Amniotic epithelial cell (primary cell): ENCODE data around the gene ALX4.

Experiments
- DNase-seq: peaks from one replicate; pipeline ENCODE4 v3.0.0-alpha.2; 2010; ENCODE audit warnings: low read depth

The ALX4 gene

DNA sequence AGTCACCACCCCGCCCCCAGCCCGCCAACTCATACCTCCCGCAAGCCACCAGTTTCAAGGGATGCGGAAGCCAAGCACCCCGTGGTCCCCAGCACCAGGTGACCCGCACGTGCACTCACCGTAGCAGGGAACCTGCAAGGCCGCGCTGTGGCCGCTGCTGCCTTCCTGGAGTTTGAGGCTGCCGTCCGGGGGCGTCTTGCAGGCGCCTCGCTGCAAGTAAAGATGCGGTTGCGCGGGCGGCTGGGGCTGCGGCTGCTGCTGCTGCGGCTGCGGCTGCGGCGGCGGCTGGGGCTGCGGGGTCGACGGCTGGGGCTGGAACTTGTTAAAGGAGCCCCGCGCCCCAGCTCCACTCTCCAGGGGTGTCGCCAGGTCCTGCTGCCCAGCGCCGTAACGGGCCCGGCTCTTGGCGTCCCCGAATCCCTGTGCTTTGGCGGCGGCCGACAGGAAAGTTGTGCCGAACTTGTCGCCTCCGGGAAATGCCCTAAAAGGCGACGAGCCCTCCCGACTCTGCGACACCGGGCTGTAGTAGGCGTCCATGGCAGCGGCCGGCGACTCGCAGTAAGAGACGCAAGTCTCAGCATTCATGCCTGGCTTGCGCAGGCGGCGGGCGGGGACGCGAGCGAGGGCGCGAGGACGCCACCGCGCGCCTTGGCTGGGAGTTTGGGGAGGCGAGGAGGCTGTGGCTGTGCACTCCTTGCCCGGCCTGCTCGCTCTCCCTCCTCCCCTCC lies at the start of gene ALX4:
Gene ALX4, minus strand, starts transcription at position 662 of the 728 bp plus-strand sequence. Its CDS starts 77 bp downstream, at position 585.
- no peak for DNase-seq

- no peak for DNase-seq
These were observed 49.2 kb upstream of the ALX4 start for GRCh38 chr11:44359162-44359561.

- no peak for DNase-seq
These were observed 48.8 kb upstream of the ALX4 start for GRCh38 chr11:44358713-44359112.

DNA sequence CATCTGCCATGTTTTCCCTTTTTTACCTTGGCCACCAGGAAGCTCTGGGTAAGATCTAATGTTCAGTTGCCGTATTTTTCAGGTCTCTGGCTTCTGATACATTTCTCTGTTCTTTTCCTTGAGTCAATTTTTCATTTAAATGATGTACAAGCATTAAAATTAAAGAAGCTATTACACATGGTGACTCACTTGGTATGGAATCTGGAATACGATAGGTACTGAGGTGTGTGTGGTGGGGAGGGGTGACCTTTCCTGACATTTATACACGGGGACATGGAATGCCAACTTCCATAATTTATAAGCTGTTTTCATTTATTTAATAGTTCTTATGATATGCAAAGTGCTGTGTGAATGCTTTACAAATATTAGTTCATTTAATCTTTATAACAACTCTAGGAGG lies 47.8 kb upstream of the ALX4 start:
- DNase-seq: no peak

- no peak for DNase-seq
These were observed 46.4 kb upstream of the ALX4 start for GRCh38 chr11:44356351-44356750.

DNA sequence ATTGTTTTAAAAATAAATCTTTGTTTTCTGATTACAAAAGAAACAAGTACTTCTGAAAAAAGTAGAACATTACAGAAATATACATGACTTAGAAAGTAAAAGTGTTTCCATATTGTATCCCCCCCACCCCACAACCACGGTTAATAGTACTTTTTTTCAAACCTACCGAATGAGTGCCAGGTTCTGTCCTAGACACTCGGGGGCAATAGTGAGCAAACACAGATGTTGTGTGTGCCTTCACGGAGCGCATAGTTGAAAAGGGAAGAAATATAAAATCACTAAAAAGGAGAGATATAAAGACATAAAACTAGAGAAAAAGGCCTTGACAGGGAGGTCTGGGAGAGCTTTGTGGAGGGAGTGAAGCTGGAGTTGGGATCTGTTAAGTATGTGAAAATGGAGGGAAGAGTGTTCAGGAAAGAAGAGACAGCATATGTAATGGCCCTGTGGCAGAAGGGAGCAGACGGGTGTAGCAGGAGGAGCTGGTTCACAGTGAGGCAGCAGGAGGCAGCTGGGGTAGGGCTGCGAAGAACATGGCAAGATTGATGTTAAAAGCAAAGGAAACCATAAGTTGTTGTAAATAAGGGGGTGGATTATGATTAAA lies 42.1 kb upstream of the ALX4 start:
- no peak for DNase-seq

GRCh38 chr11:44351006-44351660 lies 41.2 kb upstream of the ALX4 start:
- no peak for DNase-seq

DNA sequence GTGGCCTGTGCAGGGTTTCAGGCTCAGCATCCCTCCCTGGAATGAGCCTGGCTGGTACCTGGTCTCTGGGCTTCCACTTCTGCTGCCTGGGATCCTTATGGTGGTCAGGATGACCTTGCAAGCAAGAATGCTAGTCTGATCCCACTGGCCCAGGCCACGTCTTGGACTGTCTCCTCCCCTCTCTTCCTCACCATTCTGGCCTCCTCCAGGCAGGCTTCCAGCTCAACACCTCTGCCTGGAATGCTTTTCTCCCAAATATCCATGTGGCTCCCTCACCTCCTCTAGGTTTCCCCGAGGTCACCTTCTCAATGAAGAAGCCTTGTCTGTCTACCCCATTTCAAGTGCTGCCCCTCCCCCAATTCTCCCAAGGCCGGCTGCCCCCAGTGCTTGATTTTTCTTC lies 39.4 kb upstream of the ALX4 start:
- no peak for DNase-seq

DNA sequence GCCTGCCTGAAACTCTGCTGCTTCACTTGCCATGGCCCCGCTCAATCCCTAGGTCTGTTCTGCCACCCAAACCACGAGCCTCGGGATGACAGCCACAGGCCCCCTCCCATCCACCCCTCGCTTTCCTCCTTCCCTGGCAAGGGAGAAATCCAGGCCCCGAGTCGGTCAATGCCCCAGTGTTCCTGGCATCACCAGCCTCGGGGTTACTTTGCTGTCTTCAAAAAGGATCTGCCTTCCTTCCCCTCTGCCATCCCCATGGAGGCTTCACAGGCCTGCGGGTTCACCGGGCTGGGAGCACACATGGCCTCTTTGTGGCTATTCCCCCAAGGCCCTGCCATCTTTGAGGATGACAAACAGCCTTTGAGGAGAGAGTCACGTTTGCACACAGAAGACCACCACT lies 38.8 kb upstream of the ALX4 start:
- no peak for DNase-seq

GRCh38 chr11:44348114-44348513 lies 38.2 kb upstream of the ALX4 start:
- no peak for DNase-seq

GRCh38 chr11:44347538-44347937 lies 37.6 kb upstream of the ALX4 start:
- DNase-seq: no peak

DNA sequence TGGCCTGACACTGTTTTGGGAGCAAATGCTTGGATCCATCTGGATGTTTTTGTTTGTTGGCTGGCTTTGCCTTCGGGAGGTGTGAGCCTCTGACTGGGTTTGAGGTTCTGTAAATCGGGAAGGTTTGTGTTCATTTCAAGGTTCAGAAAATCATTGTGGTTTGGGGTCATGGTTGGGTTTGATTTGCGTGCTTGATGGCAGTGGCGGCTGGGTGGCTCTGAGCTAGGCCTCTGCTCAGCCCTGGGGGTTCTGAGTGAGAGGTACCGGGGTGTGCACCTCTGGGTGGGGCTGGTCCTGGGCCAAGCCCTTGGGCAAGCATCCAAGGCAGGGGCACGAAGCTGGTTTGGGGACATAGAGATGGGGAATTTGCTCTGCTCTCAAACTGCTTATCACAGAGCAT lies 37.0 kb upstream of the ALX4 start:
- no peak for DNase-seq

DNA sequence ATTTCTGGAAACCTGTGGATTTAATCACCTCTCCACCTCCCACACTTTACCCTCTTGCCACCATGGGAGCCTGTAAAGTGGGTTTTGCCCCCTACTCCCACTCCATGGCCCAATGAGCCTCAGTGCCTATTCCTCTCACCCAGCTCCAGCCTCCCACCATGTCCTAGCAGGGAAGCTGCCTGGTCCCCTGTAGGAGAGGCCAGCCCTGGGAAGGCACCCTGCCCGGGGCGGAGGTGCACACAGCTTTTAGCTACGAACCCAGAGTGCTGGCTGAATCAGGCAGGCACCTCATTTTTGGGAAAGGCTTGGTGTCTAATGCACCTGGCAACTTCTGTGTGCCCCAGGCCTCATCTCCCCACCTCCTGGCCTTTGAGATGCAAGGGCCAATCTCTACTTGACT lies 35.8 kb upstream of the ALX4 start:
- DNase-seq: no peak

DNA sequence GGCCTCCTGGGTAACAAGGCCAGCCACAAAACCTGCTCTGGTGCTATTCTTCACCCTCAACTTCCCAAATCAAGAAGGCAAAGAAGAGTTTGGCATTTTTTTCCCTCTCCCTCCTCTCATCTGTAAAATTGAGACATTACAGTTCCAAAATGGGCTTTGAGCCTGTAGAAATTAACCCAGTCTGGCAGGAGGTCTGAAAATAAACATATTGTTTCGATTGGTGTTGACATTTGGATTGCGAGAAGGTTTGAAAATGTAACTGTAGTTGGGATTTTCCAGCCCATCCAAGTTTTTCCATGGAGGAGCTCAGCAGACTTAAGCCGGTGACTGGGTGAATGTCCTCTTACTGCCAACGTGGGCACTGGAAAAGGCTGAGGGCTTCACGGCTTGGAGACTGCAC lies 35.0 kb upstream of the ALX4 start:
- DNase-seq: no peak

GRCh38 chr11:44344423-44344820 lies 34.5 kb upstream of the ALX4 start:
- DNase-seq: no peak

GRCh38 chr11:44343778-44344422 lies 34.0 kb upstream of the ALX4 start:
- DNase-seq: no peak

DNA sequence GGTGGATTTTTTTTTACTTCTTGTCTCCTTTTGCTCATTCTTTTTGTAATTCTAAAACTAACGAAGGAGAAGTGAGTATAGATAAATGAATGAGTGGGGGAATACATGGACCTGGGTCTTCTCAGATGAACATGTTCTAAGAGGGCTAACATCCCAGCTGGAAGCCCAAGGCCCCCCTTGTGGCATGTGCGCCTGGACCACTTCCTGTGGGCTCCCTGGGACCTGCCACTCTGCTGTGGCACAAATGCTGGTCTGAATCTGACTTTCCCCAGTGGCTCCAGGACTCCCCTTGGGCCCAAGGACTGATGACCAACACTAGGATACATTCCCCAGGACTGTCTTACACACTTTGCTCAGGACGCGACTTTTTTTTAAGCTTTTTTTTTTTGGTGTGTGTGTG lies 32.7 kb upstream of the ALX4 start:
- no peak for DNase-seq

DNA sequence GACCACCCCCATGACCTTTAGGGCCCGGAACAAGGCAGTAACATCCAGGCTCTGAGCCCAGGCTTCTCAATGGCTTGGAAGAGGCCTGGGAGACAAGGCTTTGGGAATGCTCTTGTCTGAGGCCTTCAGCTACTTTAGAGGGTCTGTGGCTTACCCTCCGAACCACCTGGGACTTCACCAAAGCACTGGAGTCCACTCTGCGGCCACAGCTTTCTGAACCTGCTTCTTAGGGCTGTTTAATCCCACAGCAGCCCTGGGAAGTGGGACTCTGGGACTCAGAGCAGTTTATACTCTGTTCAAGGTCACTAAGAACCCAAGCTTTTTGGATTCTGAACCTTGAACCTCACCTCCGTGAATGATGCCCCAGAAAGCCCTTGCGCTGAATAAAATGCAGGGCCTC lies 30.7 kb upstream of the ALX4 start:
- no peak for DNase-seq

DNA sequence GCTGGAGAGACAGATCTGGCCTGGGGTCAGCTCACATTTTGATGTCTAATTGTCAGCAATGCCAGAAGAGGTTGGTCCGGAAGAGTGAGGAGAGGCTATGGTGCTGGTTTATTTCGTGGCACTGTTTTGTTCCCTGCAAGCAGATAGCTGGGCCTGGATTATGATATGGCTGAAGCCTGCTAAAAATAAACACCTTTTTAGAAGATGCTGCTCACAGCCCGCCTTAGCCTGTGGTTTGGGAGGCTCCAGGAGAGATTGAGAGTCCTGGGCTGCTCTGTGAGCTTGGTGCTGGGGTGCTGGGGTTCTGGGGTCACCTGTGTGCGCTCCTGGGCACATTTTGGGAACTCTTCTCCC lies 29.6 kb upstream of the ALX4 start:
- no peak for DNase-seq

GRCh38 chr11:44338698-44339529 lies 29.0 kb upstream of the ALX4 start:
- DNase-seq: no peak

DNA sequence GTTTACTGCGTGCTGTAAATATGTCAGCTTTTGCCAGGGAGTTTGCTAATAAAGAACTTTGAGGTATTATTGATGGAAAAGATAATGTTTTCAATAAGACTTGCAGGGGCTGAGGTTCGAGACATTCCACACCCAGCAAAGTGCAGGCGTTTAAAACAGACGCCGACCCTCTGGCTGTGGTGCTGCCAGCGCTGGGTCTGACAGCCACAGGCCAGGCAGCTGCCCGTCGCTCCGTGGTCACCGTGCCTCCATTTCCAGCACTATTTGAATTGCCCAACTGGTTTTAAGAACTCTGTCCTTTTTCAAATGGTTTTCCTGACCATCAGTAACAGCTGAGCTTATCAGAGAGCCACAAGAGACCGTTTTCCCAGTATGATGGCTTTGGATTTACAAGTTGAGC lies 28.1 kb upstream of the ALX4 start:
- DNase-seq: no peak

- DNase-seq: no peak
These were observed 26.0 kb upstream of the ALX4 start for GRCh38 chr11:44335919-44336318.
